ENCODE results near the gene NKRF.
A peak's percentile ranks its signal among the peaks of the same experiment; 100 is the strongest.

The NKRF gene

DNA sequence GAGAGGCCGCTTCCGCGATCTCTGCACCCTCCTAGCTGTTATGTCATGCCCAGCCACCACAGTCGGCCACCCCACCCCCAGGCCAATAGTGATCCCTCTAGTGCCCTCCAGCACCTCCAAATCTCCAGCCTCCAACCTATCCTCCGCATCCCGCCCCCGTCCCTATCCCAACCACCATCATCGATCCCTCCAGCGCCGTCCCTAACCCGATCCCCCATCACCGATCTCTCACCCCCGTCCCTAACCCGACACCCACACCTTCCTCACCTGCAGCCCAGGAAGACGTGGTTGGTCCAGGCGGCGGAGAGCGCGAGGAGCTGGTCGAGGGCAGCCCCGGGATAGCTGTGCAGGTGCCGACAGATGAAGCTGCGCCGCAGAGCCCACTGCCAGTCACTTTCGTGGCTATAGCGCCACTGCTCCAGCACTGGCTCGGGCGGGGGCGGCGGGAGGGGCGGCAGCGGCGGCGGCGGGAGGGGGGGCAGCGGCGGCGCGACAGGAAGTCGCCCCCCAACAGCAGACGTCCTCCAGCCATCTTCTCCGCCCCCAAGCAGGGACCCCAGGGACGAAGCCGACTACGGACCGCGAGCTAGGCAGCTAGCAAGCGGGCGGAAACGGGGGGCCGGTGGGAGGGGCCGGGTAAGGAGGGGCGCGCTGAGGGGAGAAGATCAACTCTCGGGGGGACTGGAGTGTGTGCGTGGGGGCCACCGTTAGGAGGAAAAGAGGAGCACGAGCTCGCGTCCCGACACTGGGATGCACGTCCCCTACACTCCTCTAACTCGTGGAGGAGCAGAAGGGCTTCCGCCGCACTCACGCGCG lies 552 bp downstream of the NKRF start:
- peak; percentile 41 to 58 for DNase-seq

DNA sequence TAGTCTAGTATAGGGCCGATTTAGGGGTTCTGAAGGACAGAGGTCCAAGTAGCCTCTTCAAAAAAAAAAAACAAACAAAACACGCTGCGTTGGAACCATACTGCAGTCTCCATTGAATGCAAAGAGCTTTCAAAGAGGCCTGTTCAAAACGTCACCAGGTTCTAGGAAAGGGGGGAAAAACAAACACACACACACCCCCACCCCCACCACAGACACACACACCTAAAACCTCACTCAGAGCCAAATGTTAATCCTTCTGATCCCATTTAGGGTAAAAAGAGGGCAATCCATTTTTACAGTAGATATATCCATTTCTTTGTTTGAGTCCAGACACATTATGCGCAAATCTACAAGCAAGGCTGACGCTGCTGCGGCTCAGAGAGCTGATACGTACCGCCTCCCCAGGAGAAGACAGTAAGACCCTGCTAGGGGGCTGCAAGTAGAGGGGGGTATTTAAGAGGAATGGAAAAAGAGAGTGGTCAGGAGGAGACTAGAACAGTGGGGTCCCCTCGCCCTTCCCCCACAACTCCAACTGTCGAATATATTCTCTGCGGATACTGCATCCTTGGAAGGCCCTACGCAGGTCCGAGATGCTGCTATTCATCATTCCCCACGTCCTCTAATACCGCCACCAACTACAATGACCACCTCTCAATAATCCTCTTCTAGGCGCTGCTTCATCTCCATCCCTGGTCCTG lies 1.3 kb downstream of the NKRF start:
- DNase-seq = no peak

DNA sequence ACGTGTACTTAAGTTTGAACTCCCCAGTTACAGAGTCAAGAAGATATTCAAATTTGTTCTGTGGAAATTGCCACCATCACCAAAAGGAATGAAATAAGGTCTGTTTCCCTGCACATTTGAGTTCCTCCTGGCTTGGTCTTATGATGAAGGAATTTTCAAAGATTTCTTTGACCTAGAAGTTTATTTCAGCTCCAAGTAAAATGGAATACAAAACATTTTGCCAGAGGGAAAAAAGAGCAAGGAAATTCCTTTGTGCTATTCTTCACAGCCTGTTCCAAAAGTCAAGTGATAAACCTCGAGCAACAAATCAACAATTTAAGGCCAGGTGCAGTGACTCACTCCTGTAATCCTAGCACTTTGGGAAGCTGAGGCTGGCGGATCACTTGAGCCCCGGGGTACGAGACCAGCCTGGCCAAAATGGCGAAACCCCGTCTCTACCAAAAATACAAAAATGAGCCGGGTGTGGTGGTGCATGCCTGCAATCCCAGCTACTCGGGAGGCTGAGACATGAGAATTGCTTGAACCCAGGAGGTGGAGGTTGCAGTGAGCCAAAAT lies 3.4 kb downstream of the NKRF start:
- DNase-seq = no peak

DNA sequence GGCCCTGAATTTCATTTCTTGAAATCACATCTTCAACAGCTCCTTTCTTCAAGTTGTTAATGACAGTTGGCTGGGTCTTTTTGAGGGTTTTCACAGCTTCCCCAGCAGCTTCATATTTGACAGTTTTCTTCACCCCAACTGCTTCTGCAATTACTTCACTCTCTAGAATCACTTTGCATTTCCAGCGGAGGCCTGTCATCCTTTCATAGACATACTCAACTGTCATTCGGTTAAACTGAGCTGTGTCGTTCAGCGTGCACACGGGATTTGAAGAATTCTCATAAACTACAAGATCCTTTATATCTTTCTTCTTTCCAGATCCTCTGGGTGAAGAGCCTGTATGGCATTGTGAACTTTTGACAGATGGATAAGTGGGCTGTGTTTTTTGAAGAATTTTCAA lies 16.4 kb downstream of the NKRF start:
- no peak for DNase-seq

DNA sequence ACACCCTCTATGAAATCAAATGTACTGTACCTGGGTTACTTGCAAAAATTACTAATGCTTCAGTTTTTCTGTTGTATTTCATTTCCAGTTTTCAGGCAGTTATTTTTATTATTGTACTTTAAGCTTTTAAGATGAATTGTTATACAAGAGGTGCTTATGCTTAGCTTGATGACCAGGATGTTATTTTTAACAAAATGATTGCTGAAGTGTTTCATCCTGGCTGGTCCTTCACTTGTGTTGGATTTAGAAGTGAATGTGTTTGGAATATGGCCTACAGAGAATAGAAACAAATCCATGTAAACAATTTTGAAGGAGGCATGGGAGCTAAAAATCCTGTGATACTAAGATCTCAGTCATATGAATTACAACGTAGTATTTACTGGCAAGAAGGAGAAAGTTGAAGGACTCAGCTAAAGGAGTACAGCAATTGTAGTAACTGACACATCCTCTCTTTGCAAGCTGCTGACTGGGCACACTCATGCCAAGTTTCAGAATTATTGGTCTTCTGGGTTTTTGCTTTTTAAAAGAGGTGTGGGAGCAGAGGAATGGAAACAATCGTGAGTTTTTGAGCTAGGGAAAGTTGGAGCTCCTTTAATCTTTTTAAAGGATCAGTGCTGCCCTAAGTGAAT lies 22.7 kb downstream of the NKRF start:
- DNase-seq = no peak

DNA sequence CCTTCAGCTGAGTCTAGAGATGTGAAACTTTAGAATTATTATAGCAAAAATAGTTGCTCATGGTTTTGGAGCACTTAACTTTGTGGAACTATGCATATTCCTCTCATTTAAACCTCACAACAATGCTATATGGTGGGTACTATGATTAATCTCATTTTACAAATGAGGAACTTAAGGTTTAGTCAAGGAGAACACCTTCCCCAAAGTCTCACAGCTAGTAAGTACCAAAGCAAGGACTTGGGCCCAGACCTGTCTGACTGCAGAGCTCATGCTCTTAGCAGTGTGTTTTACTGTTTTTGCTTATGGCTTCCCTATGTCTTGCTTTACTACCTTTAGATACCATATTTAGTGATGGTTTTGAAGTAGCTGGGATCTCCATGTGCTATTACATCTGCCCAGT lies 26.8 kb downstream of the NKRF start:
- DNase-seq = no peak

DNA sequence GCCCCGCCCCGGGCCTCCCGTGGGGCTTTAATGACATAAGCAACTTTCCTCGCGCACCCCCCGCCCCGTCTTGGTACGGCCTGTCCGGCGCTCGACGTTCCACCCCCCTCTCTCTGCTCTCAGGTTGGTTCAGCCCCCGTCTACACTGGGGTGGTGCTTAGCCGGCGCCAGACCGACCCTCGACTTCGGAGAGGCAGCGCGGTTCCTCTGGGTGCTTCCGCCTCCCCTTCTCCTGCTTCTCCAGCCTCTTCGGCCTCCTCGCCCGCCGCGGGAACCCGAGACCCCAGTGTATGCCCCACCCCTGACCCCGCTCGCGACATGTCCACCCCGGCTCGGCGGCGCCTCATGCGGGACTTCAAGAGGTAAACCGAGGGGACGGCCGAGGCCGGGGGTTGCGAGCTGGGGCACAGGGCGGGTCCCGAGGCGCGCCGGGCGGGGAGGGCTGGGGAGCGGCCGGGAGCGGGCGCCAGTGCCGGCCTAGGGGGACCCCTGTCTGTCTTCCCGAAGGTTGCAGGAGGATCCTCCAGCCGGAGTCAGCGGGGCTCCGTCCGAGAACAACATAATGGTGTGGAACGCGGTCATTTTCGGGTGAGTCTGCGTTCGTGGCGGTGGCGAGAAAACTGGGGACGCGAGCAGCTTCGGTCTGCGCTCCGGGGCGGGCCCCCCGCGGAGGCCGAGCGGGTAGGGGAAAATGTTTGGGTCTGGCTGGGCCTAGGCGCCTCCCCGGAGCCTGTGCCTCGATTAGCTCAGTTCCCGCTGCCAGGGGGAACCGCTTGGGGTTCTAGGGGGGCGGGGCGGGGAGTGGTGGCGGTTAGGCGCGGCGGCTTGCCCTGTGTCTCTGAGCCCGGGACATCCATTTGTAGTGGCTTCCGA lies 31.6 kb downstream of the NKRF start, which contains the start of gene UBE2A:
Gene UBE2A (plus strand): TSS at position 170 of the 873 bp plus-strand sequence. CDS start 149 bp downstream, at position 319.
- peak; percentile 94 to 96 for DNase-seq

DNA sequence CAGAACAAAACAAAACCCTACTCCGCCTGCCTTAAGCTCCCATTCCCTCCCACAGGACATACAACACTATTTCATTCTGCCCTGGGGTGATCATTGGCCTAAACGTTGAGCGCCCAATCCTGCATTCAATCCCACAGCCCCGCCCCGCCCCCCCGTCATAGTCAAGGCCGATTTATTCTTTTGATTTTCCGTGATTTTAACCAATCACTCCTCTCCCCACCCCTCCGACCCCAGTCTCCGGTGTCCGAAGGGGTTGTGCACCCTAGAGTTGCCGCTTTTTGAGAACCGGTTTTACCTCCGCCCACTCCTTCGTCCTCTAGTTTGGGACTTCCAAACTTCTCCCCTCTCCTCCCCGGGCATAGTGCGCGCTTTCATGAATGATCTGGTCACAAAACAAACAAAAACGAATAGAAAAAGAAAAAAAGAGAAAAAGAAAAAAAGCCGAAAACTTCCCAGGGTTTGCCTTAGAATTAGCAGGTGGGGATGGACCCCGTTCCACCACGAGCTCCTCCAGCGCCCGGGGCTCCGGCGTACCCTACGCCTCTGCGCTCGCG lies 32.3 kb downstream of the NKRF start:
- DNase-seq = peak; percentile 20 to 35

DNA sequence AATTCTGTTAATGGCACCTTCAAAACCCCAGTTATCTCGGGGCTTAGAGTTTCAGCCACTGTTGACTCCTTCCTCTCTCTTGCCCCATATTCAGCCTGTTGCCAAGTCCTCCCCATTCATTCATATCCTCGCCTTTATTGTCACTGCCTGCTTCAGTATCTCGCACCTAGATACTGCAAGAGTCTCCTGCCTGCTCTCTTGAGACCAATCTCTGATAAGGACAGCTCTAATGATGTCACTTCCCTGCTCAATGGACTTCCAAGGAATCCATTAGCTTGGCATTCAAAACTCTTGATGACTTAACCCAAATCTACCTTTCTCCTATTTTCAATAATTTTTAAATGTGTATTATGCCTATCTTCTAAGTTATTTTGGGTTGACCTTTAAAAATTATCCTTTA lies 33.0 kb downstream of the NKRF start:
- no peak for DNase-seq

DNA sequence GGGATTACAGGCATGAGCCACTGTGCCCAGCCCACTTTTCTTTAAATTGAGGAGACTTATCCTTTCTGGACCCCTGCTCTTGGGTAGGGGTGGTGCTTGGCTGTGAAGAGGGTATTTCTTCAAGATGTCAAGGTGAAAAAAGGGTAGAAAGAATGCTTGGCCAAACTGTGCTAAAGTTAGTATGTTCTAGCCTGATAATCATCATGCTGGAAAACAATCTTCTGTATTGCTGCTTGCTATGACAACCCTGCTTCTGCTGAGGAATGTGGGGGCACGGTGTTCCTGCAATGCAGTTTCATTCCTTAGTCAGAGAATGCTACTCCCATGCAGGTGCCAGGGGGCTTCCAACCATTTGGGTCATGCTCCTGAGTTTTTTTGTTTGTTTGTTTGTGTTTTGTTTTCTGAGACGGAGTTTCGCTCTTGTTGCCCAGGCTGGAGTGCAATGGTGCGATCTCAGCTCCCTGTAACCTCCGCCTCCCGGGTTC lies 35.8 kb downstream of the NKRF start:
- no peak for DNase-seq

DNA sequence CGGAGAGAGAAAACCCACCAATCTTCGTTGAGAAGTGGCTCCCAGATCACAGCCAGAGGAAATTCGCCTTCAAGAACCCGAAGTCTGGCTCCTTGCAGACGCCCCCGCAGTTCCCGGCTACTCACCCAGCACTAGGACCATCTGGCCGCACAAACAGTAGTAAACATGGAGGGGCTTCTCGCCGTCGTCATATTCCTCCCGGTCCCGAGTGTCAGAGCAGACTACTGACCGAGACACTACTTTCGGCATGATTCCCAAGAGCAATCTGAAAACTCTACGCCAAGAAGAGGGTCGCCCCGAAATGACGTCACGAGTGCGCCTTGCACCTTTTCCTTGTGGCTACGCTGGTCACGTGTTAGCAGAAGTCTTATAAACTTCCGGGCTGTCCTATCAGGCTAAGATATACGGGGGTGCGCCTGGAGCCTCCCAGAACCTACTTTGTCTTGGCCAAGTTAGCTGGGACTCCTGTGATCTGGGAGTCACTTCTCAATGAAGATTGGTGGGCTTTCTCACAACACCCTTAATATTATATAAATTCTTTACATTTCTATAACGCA lies 41.0 kb downstream of the NKRF start, which contains the start of gene STEEP1:
Gene STEEP1 (minus strand): TSS at position 303 of the 557 bp plus-strand sequence. CDS start 54 bp downstream, at position 249.
- peak; percentile 99 to 100 for DNase-seq

DNA sequence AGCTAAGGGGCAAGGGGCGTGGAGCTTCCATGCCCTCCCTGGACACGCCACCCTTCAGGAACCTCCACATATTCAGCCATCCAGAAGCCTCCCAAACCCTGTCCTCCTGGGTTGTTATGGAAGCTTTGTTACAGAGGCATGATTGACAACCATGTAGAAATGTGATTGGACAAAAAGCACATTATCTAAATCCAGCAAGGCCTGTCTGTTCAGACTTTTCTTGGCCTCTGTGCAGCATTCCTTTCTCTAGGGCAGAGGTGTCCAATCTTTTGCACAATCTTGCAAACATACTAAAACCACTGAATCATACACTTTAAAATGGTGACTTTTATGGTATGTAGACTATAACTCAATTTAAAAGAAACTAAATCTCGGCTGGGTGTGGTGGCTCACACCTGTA lies 53.7 kb downstream of the NKRF start:
- no peak for DNase-seq

DNA sequence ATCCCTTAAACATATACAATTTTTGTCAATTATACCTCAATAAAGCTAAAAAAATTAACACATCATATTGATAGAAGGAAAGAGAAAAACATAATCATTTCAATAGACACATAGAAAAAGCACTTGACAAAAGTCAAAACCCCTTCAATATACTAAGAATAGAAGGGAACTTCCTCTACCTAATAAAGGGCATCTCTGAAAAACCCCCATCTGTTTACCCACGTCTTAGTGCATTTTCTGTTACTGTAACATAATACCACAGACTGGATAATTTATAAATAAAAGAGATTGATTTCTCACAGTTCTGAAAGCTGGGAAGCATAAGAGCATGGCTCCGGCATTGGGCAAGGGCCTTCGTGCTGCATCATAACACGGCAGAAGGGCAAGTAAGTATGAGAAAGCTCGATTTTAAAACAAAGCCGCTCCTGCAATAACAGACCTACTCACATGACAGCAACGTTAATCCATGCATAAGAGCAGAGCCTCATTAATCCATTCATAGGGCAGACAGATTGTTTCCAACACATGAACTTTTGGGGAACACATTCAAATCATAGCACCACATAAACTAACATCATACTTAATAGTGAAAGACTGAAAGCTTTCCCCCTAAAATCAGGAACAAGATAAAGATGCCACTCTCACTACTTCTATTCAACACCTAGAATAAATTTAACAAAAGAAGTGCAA lies 56.8 kb downstream of the NKRF start:
- DNase-seq = no peak

DNA sequence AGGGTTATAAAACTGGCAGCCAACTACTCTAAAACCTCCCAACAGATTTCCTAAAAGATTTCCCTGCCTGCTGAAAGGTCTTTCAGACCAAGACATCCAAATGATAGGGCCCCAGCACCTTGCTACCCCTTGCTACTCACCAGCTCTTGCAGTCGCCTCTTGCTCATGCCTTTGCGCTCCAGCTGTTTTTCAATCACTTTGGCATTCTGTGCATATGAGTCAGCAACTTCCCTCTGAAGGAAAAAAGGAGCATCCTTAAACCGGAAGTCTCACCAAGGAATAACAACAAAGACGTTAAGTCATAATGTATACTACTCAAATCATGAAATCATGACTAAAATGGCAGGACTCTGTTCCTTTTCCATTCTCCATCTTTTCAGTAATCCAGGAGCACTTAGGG lies 65.0 kb downstream of the NKRF start:
- DNase-seq = no peak

DNA sequence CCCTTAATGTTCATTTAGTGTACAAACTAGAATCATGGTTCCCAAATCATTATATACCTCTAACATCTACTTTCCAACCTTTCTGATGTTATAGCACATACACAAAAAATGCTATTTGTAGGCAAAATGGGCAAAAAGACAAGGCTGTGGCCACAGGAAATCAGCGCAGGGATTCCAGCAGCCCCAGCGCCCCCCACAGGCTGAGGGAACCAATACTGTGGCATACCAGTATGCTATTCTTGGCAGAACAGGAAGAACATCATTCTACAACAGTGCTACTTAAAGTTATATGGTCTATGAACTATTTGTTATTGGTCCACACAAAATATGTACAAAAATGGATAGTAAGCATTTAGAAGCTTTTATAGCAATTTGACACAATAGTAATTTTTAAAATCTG lies 66.4 kb downstream of the NKRF start:
- DNase-seq = no peak

Data from NCI-H2081 (cell line).